Loucy (cell line): Measurements from ENCODE around the gene TXNDC12.

ENCODE experiments used
- CTCF ChIP-seq: fragments of 200-600 bp; sonication (generic); conservative IDR thresholded peaks from 2 replicates; pipeline ENCODE4 v1.5.1; 2014; ENCODE audit warnings: mild to moderate bottlenecking, antibody characterized with exemption, low read length
- EZH2phosphoT487 ChIP-seq: fragments of 200-600 bp; IDR thresholded peaks from 2 replicates; pipeline ENCODE4 v1.6.1; 2018; ENCODE audit warnings: antibody characterized with exemption, mild to moderate bottlenecking, moderate library complexity, borderline replicate concordance

GRCh38 chr1:51990478-51990965 is 64.5 kb downstream of the TXNDC12 start, which contains the start of gene RAB3B:
- TF ChIP-seq CTCF (no peak), EZH2phosphoT487 (no peak)
